GM21423 (cell line): ENCODE results near the gene HARBI1.
"Not testable (repeated sequence)": the region's sequence is repeated elsewhere in the genome, so short reads cannot be mapped to it uniquely, and the experiment has no call there.

Experiments used
- ATAC-seq: cut with Tn5 transposase; IDR thresholded peaks from one replicate; pipeline ENCODE4 v1.9.1; 2021; ENCODE audit warnings: mild to moderate bottlenecking, moderate library complexity; ENCODE audit not compliant: unreplicated experiment

HARBI1 gene

DNA sequence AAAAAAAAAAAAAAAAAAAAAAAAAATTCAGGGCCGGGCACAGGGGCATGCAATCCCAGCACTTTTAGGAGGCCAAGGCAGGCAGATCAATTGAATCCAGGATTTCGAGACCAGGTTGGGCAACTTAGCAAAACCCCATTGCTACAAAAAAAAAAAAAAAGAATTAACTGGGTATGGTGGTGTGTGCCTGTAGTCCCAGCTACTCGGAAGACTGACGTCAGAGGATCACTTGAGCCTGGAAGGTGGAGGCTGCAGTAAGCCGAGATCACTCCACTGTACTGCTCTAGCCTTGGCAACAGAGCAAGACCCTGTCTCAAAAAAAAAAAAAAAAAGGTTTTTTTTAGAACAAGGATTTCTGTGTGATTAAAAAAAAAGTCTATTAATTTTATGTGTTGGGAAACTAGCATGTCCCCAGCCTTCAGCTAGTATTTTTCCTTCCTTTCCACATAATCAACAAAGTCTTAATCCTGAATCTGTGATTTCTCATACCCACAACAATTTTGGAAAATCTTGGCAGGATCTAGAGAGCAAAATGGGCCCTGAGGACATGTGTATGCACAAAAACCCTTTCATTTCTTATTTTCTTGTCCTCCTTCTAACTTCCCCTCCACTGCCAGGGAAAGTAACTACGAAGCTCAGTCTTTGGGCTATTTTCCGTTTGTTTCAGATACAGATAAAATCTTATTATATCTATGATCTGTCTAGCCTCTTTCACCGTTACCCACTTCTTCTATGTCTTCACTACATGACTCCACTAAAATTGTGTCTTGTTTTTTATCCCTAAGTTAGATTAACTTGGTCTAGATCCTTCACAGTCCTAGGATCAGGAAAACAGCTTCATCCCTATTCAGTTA is 17.5 kb downstream of the HARBI1 start:
- no peak for ATAC-seq

DNA sequence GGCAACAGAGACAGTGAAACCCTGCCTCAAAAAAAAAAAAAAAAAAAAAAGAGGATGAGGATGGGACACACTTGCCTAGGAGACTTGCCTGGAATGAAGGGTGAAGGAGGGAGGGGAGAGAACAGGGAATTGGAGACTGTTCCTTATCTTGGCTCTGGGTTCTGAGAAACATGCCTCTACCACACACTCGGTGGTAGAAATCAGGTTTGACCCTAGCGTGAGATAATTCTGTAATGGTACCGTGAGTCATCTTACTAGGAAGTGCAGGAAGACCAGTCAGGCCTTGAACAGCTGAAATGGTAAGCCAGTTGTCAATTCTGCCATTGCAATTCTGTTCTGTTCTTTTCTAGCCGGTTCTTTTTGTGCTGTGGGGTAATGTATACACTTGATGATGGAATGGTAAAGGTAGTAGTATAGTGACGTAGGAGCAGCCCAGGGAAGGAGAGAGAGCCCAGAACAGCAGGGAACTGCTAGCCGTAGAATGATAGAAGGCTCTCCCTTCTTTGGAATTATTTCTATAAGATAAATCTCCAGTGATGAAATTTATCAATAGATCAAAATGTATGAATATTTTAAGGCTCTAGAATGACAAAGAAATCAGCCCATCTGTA is 19.3 kb downstream of the HARBI1 start:
- no peak for ATAC-seq

DNA sequence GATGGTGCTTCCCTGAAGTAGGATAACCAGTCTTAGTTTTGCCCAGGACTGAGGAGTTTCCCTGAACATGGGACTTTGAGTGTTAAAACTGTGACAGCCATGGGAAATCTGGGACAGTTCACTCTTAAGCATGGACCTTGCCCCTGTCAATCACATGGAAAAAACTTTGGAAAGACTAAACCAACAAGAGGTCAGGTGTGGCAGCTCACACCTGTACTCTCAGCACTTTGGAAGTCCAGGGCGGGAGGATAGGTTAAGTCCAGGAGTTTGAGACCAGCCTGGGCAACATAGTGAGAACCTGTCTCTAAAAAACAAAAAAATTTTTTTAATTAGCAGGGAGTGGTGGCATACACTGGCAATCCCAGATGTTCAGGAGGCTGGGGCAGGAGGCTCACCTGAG is 19.9 kb downstream of the HARBI1 start:
- ATAC-seq = no peak

DNA sequence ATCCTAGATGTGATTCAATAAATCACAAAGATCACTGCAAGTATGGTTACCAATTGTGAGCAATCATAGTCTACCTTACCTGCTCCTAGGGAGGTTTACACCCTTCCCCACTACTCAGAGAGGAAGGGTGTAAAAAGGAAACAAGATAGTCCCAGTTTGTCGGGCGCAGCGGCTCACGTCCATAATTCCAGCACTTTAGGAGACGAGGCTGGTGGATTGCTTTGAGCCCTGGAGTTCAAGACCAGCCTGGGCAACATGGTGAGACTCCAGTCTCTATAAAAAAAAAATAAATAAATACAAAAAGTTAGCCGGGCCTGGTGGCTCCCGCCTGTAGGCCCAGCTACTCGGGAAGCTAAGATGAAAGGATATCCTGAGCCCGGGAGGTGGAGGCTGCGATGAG is 22.2 kb downstream of the HARBI1 start:
- no peak for ATAC-seq

DNA sequence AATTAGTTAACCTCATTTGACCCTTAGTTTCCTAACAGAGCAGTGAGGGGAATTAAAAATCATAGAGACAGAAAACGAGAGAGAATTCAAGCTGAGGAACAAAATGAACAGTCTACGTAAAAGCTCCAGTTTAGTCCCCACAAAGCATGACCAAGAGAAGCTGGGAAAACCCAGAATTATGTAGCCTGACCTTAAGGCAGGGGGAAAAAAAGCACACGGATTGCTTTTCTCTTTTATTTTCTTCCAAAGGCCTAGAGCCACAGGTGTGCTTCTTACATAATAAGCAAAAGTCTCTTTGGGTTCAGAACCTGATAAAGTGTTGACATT is 22.7 kb downstream of the HARBI1 start:
- ATAC-seq = no peak

DNA sequence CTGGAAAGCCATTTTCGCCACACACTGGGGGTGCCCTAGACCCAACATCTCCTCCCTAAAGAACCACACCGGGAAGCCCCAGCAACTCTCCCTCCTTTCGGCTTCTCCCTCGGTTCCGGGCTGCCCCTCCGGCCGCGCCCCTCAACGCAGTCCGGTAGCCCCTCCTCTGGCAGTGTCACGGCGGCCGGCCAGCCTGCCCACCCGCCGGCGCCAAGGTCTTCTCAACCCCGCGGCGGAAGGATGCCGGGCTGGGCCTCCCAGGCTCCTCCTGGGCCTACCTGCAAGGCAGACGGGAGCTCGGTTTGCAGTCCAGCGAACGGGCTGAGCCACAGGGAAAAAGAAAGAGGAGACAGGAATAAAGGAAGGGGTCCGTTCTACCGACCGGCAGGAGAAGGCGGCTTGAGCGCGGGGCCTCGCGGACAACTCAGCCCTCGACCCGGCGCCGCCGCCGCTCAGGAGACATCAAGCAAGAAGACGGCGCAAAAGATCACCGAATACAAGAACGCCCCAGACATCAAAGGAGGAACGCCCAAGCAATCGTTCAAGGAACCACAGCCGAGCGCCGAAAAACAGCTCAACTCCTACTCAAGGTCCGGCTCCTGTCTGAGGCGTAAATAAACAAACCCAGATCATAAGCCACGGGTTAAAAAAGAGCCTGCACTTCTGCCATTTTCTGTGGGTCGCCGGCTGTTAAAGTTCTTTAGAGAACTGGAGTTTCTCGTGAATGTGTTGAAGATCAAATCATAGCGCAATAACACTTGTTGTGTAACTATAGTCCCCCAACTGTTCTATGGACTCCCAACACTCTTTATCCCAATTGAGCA is 23.3 kb downstream of the HARBI1 start, which contains the start of gene AMBRA1:
Gene AMBRA1, minus strand, starts transcription at position 474 of the 824 bp plus-strand sequence. CDS start 45,643 bp downstream, outside the sequence.
- peak; percentile 78 for ATAC-seq

DNA sequence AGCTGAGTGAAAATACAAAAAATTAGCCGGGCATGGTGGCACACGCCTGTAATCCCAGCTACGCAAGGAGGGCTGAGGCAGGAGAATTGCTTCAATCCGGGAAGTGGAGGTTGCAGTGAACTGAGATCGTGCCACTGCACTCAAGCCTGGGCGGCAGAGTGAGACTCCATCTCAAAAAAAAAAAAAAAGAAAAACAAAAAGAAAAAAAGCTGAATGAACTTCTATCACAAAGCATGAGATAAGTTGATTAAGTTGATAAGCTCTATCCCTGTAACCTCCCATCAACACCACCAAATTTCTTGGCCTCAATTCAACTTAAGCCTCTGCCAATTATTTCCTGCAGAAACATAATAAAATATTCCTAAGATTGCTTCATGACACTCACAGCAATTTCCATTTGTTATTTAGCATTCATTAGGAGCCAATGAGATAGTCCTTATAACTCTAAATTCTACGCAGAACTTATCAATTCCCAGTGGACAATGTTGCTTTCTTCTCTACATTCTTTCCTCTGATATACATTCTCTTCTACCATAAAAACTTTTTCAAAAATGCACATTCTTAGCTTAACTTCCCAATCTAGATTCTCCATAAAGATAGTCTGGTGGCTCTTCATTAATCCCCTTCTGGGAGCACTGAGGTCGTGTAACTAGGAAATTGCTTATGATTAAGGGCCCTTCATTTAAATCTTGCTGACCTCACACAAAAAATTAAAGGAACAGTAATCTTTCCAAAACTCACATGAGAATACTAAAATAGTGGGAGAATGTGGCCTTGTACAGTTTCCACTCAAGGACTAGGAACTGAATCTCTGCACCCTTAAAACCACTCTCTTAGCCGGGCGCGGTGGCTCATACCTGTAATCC is 26.1 kb downstream of the HARBI1 start:
- ATAC-seq = no peak

DNA sequence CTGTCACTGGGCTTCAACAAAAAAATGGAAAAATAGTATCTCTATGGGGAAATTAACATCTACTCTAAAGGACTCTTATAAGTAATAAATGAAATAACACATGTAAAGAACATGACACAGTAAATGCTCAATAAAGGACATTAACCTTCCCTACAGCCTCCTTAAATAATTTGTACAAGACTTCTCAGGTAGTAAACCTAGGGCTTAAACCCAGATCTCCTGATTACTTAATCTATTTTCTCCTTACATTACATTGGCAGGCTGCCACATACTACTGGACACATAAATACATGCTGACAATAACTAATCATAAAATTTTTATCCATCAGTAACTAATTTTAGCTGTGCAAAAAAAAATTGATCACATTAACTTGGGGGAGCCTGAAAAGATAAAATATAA is 28.1 kb downstream of the HARBI1 start:
- no peak for ATAC-seq

DNA sequence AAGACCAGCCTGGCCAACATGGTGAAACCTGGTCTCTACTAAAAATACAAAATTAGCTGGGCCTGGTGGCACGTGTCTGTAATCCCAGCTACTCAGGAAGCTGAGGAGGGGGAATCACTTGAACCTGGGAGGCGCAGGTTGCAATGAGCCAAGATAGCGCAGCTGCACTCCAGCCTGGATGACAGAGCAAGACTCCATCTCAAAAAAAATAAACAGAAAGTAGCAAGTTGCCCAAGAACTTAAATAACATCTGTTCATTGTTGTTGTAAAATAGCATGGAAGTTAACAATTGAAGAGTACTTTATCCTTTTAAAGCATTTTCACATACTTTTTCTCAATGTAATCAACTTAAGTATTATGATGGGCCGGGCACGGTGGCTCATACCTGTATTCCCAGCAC is 28.9 kb downstream of the HARBI1 start:
- ATAC-seq = no peak

DNA sequence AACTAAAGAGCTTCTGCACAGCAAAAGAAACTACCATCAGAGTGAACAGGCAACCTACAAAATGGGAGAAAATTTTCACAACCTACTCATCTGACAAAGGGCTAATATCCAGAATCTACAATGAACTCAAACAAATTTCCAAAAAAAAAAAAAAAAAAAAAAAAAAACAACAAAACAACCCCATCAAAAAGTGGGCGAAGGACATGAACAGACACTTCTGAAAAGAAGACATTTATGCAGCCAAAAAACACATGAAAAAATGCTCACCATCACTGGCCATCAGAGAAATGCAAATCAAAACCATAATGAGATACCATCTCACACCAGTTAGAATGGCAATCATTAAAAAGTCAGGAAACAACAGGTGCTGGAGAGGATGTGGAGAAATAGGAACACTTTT is 33.5 kb downstream of the HARBI1 start:
- not testable (repeated sequence) for ATAC-seq

DNA sequence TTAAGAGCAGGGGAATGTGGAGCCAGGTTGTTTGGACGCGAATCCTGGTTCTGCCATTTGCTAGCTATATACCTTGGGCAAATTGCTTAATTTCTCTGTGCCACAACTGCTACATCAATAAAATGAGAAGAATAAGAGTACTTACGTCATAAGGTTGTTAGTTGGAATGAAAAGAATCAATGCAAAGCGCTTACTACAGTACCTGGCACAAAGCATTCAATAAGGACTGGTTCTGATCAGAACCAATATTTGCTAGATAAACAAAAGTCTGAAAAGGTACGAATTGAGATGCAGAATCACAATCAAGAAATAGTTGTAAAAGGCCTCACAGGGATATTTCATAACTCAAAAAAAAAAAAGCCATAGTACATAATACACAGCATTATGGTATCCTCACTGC is 34.4 kb downstream of the HARBI1 start:
- no peak for ATAC-seq

DNA sequence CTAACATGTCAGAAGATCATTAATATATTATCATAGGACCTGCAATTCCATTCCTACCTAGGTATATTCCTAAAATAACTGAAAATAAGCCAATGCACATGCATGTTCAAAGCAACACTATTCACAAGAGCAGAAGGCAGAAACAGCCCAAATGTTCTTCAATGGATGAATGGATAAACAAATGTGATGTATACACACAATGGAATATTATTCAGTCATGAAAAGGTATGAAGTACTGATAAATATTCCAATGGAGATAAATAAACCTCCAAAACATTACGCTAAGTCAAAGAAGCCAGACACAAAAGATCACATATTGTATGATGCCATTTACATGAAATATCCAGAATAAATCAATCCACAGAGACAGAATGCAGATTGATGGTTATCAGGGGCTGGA is 40.0 kb downstream of the HARBI1 start:
- ATAC-seq = no peak

DNA sequence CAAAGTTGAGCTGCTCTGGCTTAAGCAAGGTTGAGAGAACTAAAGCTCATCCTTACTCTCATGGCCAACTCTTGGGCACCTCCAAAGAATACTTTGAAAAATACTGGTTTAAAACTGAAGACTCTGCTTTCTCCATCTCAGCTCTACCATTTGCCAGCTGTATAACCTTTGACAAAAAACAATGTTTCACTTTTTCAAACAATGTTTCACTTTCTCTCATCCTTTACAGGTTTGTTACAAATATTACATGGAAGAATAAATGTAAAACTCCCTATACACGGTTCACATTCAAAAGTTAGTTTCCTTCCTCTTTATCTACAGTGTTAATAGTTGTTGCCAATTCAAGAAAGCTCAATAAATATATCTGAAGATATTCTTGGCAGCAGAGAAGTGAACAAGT is 42.4 kb downstream of the HARBI1 start:
- no peak for ATAC-seq

DNA sequence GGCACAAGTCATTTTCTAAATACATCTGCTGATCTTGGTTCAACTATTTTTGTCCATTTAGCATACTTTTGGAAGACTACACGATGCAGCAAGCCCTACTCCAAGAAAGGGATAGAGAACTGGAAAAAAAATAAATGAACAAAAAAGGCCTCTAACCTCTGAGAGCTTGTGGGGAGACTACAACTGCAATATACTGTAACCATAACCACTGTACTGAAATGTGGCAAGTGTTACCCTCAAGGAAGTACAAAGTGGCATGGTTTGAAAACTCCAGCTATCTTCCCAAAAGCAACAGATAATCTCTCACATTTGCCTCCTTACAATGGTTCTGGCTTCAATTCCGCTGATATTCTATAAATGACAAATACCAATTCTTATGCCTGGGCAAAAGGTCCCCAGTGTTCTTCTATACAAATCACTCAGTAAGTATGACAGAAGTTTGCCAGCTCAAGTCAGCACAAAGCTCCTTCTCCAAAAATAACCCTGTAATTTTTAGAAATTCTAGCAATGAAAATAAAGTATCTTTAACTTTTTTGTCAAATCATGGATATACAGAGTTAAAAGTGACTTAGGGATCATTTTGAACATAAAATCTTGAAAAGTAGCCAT is 46.1 kb downstream of the HARBI1 start:
- ATAC-seq = no peak

DNA sequence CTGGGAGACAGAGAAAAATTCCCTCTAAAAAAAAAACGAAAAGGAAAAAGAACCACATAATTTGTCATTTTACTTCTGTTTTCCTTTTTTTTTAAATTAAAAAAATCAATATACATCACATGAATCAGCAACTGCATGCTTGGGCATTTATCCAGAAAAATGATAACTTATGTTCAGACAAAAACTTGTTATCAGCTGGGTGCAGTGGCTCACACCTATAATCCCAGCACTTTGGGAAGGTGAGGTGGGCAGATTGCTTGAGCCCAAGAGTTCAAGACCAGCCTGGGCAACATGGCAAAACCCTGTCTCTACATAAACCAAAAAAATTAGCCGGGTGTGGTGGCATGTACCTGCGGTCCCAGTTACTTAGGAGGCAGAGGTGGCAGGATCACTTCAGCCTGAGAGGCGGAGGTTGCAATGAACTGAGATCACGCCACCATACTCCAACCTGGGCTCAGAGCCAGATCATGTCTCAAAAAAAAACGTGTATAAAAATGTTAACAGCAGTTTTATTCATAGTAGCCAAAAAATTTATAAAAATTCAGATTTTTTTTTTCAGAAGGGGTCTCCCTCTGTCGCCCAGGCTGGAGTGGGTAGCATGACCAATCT is 51.7 kb downstream of the HARBI1 start:
- ATAC-seq = no peak

DNA sequence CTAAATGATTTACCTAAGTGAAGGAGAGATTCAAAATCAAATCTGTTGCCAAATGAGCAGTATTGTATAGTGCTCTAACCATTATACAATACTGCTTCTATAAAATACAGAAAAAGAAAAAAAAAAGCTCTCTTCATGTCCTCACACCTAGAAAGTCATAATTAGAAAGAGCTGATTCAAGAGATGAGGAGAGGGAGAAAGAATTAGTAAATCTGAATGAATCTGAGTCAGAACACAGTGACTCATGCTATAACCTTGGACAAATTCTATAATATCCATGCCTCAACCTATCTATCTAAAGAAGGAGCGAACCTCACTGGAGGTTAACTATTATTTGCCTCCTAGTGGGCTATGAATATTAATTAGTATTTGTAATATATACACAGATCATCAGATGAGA is 52.6 kb downstream of the HARBI1 start:
- ATAC-seq = no peak

DNA sequence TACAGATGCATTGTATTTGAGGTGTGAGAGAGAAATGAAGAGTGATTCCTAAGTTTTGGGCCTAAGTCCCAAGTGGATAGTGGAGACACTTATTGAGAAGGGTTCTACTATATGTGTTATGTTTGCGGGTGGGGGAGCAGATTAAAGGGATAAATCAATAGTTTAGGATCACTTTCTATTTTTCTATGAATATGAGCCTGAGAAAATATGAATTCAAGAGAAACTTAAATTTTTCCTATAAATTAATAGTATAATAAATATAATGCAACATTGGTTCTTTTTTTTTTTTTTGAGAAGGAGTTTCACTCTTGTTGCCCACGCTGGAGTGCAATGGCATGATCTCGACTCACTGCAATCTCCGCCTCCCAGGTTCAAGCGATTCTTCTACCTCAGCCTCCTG is 54.5 kb downstream of the HARBI1 start:
- ATAC-seq = no peak

DNA sequence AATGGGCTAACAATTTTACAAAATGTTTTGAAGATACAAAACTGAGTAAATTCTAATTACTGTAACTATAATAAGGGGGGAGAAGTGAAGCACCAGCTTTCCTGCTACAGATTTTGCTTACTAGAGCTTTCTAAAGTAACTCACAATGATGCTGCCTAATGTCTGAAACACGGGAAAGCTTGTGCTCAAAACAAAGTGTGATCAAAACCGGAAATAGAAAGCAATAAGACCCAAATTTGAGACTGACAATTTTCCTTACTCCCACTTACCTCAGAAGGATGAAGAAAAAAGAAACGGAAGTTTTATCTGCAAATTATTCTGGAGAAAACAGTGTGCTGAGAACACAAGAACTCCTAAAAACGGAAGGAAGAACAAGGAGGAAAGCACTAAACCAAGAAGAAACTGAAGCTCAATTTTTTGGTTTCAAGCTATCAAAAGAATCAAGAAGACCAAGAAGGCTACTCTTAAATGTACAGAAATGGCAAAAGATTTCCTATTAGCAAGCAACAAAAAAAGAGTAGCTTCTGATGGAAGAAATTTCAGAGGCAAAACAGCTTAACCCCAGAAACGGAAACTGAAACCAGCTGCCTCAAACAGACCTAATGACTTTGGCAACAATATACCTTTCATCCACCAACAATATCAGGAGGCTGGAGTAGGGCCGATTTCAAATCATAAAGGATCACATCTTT is 56.6 kb downstream of the HARBI1 start:
- ATAC-seq = no peak

DNA sequence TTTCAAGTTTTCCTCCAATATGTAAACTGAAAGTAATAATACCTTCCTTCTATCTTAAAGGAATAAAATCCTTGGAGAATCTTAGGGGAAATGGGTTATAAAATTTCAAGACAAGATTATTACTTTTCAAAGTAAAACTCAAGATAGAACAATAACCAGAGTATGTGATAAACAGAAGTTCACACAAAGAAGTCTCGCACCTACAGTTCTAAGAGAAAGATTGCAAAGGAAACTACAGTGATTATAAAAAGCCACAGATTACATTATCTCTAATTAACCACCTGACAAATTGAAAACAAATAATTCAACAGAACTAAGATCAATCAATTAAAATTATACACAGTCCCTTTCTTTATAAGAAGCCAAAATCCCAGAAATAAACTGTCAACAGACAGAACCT is 57.2 kb downstream of the HARBI1 start:
- no peak for ATAC-seq
